Activated CD4-positive, alpha-beta T cell treated with anti-CD3 and anti-CD28 coated beads, Interleukin-2, amount 50 U/mL, for 48 hours (primary cell): Measurements from ENCODE around the gene KATNB1.

Source experiments
- DNase-seq, 2 experiments: peaks; one replicate each; pipeline ENCODE4 v3.0.0-alpha.2; 2020

Gene KATNB1

DNA sequence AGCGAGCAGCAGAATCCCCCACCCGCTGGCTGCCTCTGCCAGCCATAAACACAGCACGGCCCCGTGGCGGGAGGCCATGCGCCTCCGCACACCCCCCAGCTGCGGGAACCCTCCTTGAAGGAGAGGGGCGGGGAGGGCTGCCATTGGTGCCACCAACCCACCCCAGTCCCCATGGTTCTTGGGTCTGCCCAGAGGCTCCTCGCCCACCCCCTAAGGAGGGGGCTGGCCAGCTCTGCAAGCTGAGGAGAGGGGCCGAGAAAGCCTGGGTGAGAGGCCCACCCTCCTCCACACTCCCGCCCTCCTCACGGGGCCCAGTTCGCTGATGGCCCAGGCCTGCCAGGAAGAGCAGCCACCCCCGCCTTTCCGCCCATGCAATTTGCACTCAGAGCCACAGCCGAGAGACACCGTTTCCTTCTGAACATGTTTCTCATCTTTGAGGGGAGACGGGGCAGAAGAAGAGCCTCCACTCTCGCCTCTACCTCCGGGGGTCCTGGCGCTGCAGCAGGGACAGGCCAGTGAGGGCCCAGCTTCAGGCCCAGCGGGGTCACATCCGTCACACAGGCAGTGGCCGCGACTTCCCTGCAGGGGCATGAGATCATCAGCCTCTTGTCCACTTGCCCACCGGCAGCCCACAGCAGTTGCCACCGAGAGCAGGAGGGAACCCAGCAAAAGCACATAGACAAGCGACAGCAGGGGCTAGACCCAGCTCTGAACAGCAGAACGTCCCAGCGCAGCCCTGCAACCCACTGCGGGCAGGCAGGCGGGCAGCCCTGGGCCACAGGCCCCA is 23.0 kb downstream of the KATNB1 start:
- DNase-seq: no peak

DNA sequence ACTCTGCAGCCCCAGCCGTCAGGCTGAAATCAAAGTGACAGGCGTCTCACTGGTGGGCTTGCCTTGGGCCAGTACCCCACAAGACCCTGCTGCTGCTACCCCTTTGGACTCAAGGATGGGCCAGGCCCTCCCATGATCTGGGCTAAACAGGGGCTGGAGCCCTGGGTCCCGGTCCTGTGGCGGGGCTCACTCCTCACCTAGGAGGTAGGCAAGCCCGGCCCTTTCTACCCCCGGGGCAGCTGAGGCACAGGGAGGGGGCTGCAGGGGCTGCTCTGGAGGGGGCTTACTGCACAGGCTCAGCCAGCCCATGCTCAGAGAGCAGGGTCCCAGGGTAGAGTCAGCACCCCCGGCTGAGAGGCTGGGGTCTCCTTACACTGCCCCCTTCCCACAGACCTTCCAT is 23.6 kb downstream of the KATNB1 start:
- no peak for DNase-seq

GRCh38 chr16:57759541-57760356 is 24.2 kb downstream of the KATNB1 start:
- DNase-seq: no peak

- DNase-seq: no peak
Observed at GRCh38 chr16:57760357-57761160, 25.0 kb downstream of the KATNB1 start.

DNA sequence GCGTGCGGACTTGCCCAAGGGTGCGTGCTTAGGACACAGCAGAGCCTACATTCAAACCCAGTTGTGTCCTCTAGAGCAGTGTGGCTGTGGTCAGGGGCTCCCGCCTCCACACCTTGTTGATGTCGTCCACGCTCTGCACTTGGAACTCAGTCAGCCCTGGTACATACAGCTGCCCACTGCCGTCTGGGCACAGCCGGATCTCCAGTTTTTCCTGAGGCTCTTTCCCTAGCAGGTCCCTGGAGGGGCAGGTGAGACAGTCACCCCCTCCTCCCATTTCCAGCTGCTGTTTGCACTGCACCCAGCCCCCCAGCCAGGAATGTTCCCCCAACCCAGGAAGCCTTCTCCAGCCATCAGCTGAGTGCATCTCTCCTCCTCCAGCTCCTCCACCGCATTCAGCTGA is 25.7 kb downstream of the KATNB1 start:
- DNase-seq: no peak

DNA sequence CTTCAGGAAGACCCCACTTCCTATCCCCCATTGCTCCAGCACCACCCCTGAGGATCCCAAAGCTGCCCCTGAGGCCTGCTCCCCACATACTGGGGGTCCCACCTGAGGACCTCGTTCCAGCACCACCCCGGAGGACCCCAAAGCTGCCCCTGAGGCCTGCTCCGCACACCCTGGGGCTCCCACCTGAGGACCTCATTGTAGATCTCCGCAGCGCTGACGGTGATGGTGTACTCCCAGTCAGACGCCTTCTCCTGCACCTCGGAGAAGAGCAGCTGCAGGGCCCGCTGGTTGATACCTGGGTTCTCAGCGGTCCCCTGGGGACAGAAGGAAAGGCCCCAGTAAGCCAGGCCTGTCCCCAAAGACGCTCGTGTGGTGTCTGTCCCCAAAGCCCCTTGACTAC is 26.4 kb downstream of the KATNB1 start:
- no peak for DNase-seq

DNA sequence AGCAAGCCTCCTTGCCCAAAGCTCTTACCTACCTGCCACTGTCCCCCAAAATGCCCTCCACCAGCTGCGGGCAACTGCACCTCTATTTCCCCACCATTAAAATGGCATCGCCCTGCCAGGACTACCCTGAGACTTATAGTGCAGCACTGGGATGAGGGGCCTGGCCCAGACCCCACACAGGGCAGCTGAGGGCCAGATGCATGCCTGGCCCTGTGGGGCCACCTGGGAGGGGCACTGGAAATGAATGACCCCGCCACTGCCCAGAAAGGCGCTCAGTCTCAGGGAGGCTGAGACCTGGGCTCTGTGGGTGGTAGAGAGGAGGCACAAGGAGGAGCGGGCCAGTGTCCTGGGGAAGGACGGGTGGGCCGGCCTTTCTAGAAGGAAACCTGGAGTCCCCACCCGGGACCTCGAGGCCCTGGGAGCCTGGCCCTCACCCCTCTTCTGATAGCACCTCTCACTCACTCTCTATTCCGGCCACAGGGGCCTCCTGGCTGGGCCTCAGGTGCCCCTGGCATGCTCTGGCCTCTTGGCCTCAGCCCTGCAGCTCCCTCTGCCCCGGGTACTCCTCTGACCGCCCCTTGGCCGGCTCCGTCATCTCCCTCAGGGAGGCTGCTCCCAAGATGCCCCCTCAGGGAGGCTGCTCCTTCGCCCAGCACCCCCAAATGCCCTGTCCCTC is 26.9 kb downstream of the KATNB1 start:
- DNase-seq: no peak

GRCh38 chr16:57763285-57764005 is 27.9 kb downstream of the KATNB1 start:
- no peak for DNase-seq

- DNase-seq: no peak
Observed at GRCh38 chr16:57764006-57764340, 28.4 kb downstream of the KATNB1 start.

DNA sequence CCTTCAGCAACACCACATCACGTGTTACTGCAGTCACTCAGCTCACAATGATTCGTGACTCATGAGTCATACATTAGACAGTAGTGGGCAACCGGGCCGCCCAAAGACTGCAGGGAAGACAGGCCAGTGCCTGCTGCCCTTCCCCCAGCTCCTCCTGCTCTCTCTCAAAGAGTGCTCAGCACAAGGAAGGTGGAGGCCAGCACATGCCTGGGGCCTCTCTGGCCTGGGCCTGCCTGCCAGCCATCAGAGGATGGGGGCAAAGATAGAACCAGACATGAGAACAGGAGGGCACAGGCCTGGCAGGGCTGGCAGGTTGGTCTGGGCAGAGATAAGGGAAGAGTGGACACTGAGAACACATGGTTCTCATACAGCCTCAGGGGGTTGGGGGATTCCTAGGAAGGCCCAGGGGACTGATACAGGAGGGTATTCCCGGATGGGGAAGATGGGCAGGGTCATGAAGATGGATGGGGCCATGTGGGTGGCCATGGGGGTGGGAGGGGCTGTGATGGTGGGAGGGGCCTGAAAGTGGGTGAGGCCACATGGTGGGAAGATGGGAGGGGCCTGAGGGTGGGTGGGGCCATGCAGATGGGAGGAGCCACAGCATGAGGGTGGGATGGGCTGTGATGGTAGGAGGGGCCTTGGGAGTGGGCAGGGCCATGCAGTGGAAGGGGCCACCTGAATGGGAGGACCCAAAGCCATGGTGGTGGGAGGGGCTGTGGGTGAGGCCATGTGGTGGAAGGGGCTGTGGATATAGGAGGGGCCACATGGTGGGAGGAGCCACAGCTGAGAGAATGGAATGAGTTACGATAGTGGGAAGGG is 29.0 kb downstream of the KATNB1 start:
- peak; percentile 28 to 30 for DNase-seq

DNA sequence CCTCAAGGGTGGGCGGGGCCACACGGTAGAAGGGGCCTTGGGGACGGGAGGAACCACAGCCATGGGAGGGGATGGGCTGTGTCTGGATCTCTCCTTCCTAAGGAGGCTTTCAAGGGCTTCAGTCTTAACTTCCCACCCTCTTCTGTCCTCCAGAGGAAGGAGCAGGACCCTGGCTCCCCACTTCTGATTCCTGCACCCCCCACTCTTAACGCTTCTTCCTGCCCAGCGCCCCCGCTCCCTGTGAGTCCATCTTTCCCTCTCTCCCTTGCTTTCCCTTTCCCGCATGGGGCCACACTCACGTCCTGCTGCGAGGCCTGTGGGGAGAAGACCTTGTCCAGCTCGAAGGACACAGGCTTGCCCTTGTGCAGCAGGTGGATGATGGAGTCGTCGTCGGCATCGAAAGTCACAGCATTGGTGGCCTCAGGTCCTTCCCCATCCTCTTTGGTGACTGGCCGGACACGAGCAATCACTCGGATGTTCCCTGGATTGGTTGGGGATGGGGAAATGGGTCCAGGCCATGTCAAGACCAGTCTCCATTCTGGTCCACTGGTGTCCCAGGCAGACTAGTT is 29.7 kb downstream of the KATNB1 start:
- no peak for DNase-seq

DNA sequence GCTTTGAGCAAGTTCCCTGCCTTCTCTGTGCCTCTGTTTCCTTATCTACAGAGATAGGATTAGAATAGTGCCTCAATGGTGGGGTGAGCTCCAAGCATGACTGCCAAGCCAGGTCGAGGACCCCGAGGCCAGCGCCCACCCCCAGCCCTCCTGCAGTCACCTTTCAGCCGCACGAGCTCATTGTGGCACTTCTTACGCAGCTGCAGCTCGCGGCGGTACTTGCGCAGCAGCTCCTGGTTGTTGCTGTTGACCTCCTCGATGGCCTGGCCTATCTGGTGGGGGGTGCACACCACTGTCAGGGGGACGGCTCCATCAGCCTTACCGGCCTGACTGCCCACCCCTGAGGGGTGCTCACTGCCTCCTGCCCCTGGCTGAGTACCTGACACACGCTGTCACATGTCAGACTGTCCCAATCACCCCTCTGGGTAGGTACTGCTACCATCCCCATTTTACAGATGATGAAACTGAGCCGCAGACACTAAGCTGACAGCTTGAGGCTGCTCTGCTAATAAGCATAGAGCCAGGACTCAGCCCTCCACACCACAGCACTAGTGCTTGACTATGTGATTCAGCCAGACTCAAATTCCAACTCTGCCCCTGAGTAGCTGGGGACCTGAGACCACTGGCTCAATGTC is 31.3 kb downstream of the KATNB1 start:
- no peak for DNase-seq

DNA sequence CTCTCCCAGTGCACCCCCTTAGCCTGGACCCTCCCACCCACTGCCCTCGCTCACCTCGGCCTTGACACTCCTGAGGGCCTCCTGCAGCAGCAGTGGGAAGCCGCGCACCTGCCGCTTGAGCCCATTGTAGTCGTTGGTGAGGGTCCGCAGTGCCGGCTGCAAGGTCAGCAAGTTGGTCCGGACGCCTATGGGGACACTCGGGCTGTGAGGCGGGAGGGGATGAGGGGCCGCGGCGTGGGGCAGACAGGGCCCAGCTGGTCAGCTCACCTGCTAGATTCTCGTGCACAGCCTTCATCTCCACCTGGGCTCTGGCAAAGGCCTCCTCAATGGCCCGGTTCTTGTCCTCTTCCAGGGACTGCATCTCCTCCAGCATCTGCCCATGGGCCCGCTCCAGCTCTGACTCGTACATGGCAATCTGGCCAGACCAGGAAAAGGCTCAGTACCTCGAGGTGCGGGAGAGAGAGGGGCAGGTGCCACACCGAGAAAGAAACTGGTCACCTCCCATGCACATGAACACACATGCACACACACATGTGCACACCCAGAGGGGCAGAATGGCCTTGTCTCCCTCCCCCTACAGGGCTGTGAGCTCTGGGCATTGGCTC is 34.1 kb downstream of the KATNB1 start:
- no peak for DNase-seq

DNA sequence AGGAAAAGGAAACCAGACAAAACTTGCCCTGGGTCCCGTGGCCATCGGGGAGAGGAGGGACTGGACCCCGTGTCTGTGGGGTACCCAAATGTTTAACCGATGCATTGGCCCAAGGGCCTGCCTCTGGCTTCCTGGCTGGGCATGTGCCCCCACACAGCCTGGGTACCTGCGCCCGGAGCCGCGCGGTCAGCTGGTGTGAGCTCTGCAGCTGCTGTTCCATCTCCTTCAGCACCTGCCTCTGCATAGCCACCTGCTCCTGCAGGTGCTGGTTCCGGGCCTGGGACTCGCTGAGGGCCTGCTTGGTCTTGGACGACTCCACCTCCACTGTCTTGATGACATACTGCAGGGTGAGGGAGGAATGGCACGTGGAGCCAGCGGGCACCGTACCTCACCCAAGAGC is 34.8 kb downstream of the KATNB1 start:
- no peak for DNase-seq

- DNase-seq: no peak
Observed at GRCh38 chr16:57771141-57771785, 35.7 kb downstream of the KATNB1 start.

GRCh38 chr16:57773019-57773418 is 37.4 kb downstream of the KATNB1 start:
- DNase-seq: no peak

DNA sequence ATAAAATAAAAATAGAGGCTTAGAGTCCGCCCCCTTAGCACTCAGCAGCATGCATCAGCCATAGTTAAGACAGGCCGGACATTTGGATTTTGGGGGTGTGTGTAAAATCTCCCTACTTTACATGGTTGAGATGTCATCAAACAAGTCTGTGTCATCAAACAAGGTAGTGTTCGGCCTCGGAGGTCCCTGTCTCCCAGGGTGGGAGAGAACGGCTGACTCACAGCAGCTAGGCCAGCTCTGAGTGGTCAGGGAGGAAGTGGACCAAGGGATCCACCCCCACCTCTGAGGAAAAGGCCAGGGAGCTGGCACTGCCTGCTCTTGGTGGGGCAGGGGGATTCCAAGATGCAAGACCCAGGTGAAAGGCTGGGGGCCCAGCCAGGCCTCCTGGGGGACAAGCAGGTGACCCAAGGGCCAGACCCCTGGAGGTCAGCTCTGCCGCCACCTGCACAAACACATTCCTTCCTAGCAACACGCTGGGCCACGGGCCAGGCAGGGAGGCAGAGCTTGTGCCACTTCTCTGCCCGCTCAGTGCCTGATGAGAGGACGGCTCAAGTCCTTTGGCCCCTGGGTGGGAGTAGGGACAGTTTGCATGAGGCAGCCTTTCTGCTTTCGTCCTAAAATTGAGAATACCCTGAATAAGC is 38.2 kb downstream of the KATNB1 start:
- DNase-seq: no peak

GRCh38 chr16:57774705-57775285 is 39.2 kb downstream of the KATNB1 start:
- DNase-seq: no peak
